CD14-positive monocyte (primary cell): Measurements from ENCODE around the gene OLFML3. TPM values are rescaled to one million over a fixed set of nuclear protein-coding genes. Genes with fewer than 3 reads are reported as not detected.

ENCODE experiments used
- DNase-seq, 3 donors: peaks; one replicate each; pipeline ENCODE4 v3.0.0-alpha.2; 2011 to 2022
- H2AFZ ChIP-seq: 2 replicates; pipeline ENCODE4 v1.6.0; 2012; ENCODE audit warnings: mild to moderate bottlenecking, low read depth, low read length, inconsistent platforms; ENCODE audit not compliant: insufficient read depth, poor library complexity, severe bottlenecking
- H3K27ac ChIP-seq, 2 donors: 1 replicate in 1 of 2; 2 replicates in 1 of 2; pipeline ENCODE4 v1.5.1; 2012 to 2013; ENCODE audit warnings: low read length in 2 of 2, control low read depth in 1 of 2, inconsistent platforms in 1 of 2, low read depth in 1 of 2, mild to moderate bottlenecking in 1 of 2
- H3K27me3 ChIP-seq, 2 donors: one replicate each; pipeline versions ENCODE4 v1.6.0 to v1.6.1; 2011 to 2013; ENCODE audit warnings: low read length in 2 of 2; ENCODE audit not compliant: control insufficient read depth in 2 of 2, insufficient read depth in 2 of 2
- H3K36me3 ChIP-seq, 2 donors: replicated peaks in 1 of 2; 1 replicate in 1 of 2; 2 replicates in 1 of 2; pipeline versions ENCODE4 v1.5.1 to v1.6.1; 2012 to 2013; ENCODE audit warnings: low read length in 2 of 2, control low read depth in 1 of 2, inconsistent platforms in 1 of 2, mild to moderate bottlenecking in 1 of 2; ENCODE audit not compliant: insufficient read depth in 2 of 2, control insufficient read depth in 1 of 2
- H3K4me1 ChIP-seq, 2 donors: 1 replicate in 1 of 2; 2 replicates in 1 of 2; pipeline versions ENCODE4 v1.5.1 to v1.6.1; 2012 to 2013; ENCODE audit warnings: low read length in 2 of 2, control low read depth in 1 of 2, inconsistent platforms in 1 of 2, mild to moderate bottlenecking in 1 of 2, moderate library complexity in 1 of 2; ENCODE audit not compliant: insufficient read depth in 2 of 2, control insufficient read depth in 1 of 2
- H3K4me2 ChIP-seq: replicated peaks from 2 replicates; pipeline ENCODE3; 2012; ENCODE audit warnings: low read length, moderate library complexity, mild to moderate bottlenecking; ENCODE audit not compliant: poor library complexity, severe bottlenecking; ENCODE audit errors: extremely low read depth
- H3K4me3 ChIP-seq, 3 experiments: fragments of 200-600 bp in 1 of 3; sonication (generic) in 1 of 3; replicated peaks in 1 of 3; 1 replicate in 2 of 3; 2 replicates in 1 of 3; pipeline ENCODE4 v1.5.1; 2011 to 2013; ENCODE audit warnings: low read length in 3 of 3, mild to moderate bottlenecking in 3 of 3, control low read depth in 2 of 3, low read depth in 2 of 3, inconsistent platforms in 1 of 3, moderate library complexity in 1 of 3
- H3K79me2 ChIP-seq: 2 replicates; pipeline ENCODE4 v1.6.0; 2012; ENCODE audit warnings: mild to moderate bottlenecking, control low read depth, inconsistent platforms, low read length, moderate library complexity; ENCODE audit not compliant: insufficient read depth
- H3K9ac ChIP-seq: 2 replicates; pipeline ENCODE4 v1.6.0; 2017; ENCODE audit warnings: low read length, mild to moderate bottlenecking; ENCODE audit not compliant: insufficient read depth, poor library complexity, severe bottlenecking
- H3K9me3 ChIP-seq, 2 donors: replicated peaks in 1 of 2; 1 replicate in 1 of 2; 2 replicates in 1 of 2; pipeline versions ENCODE4 v1.5.1 to v1.6.1; 2012 to 2013; ENCODE audit warnings: low read length in 2 of 2, control low read depth in 1 of 2; ENCODE audit not compliant: control insufficient read depth in 1 of 2, insufficient read depth in 1 of 2
- H4K20me1 ChIP-seq: 2 replicates; pipeline ENCODE4 v1.6.0; 2012; ENCODE audit warnings: mild to moderate bottlenecking, low read length, control low read depth, moderate library complexity; ENCODE audit not compliant: insufficient read depth
- H3K27ac Mint-ChIP-seq, 7 donors: one replicate each; pipeline ENCODE4 v1.8.0; 2020; ENCODE audit warnings: mild to moderate bottlenecking in 7 of 7, mixed read lengths in 7 of 7, moderate library complexity in 6 of 7, inconsistent platforms in 2 of 7
- H3K27me3 Mint-ChIP-seq, 3 donors: one replicate each; pipeline ENCODE4 v1.8.0; 2021 to 2022; ENCODE audit warnings: low read depth in 3 of 3, mild to moderate bottlenecking in 3 of 3, mixed read lengths in 3 of 3, moderate library complexity in 3 of 3, inconsistent platforms in 1 of 3
- H3K36me3 Mint-ChIP-seq, 2 donors: one replicate each; pipeline ENCODE4 v1.8.0; 2020; ENCODE audit warnings: mixed read lengths in 2 of 2, inconsistent platforms in 1 of 2, mild to moderate bottlenecking in 1 of 2
- H3K4me1 Mint-ChIP-seq: one replicate; pipeline ENCODE4 v1.8.0; 2020; ENCODE audit warnings: mild to moderate bottlenecking, mixed read lengths
- H3K4me3 Mint-ChIP-seq, 2 donors: one replicate each; pipeline ENCODE4 v1.8.0; 2020; ENCODE audit warnings: mild to moderate bottlenecking in 2 of 2, mixed read lengths in 2 of 2, moderate library complexity in 1 of 2
- H3K9me3 Mint-ChIP-seq, 7 donors: one replicate each; pipeline ENCODE4 v1.8.0; 2020 to 2022; ENCODE audit warnings: mixed read lengths in 7 of 7, mild to moderate bottlenecking in 6 of 7, moderate library complexity in 6 of 7, inconsistent platforms in 2 of 7
- WGBS: methylation state at CpG from one replicate; pipeline ENCODE4 v1.1.5; 2013; ENCODE audit warnings: missing lambda C conversion rate; ENCODE audit not compliant: insufficient coverage; 5-methylcytosine and 5-hydroxymethylcytosine counted together
- intact Hi-C, 2 donors: fragments of 100-400 bp; cut with micrococcal nuclease; formaldehyde crosslinking; loops; one replicate each; pipeline versions ENCODE4 v1.15.0 to v1.15.1; 2023
- polyA plus RNA-seq, 3 donors: library from polyadenylated mRNA; depleted of rRNA in 1 of 3; unstranded in 2 of 3; stranded (reverse) in 1 of 3; fragments of 300-500 nt in 2 of 3; fragments of >200 nt in 1 of 3; fragmentation: Illumina TruSeq in 2 of 3; gene quantifications; 1 replicate in 2 of 3; 2 replicates in 1 of 3; pipeline ENCODE4 v1.2.3, GENCODE V29; 2012 to 2021
- TF ChIP-seq, protein P1 (sequence below): fragments of 200-600 bp; IDR thresholded peaks from one replicate; pipeline ENCODE4 v1.8.0; 2022; ENCODE audit warnings: antibody characterized with exemption, mild to moderate bottlenecking

The OLFML3 gene
- polyA plus RNA-seq, 3 donors: 0.08 to 0.37 (median 0.28) TPM

DNA sequence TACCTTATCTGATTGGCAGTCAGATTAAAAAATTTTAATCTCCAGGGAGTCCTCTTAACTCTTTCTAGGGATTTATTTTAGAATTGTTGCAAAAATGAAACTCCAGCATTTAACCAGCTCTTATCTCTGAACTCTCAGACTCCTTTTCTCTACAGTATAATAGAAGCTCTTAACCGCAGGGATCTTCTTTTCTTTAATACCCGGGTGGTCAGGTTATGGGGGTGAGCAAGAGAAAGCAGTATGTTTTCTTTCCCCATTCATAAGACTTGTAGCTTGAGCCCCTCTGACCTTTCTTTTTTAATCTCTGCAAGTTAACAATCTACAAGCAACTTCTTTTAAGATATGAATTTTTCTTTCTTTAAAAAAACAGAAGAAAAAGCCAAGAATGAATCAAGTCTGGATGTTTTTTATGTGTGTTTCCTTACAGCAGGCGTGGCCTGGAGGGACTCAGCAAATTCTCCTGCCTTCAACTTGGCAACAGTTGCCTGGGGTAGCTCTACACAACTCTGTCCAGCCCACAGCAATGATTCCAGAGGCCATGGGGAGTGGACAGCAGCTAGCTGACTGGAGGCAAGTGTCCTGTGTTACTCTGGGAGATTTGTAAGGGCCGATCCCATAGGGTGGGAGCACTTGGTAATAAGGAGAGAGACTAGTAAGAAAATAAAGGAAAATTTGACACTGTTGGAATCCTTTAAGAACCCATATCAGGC lies 13.4 kb upstream of the OLFML3 start:
- Histone ChIP-seq H3K9ac (no peak overlapping the region), H3K27me3 (no peaks in the 10 kb centered on the region), H3K9me3 (no peaks in the 10 kb centered on the region), H3K4me1 (no peaks in the 10 kb centered on the region), H3K4me3 (no peak overlapping the region), H2AFZ (no peak overlapping the region), H3K4me2 (no peak overlapping the region), H4K20me1 (peaks cover 32% of the 10 kb centered on the region), H3K27ac (peak overlapping the region in 1 of 2 donors; percentile 47), H3K79me2 (peaks cover 22% of the 10 kb centered on the region), H3K36me3 (peaks cover 96 to 99% of the 10 kb centered on the region in 2 donors)
- no peaks in the 10 kb centered on the region for H3K27me3 Mint-ChIP-seq
- intact Hi-C loops: no loop called here
- no peak overlapping the region for H3K4me3 Mint-ChIP-seq
- H3K9me3 Mint-ChIP-seq: no peaks in the 10 kb centered on the region
- DNase-seq: no peak
- H3K27ac Mint-ChIP-seq: peak overlapping the region in 2 of 7 donors; percentile 40 to 69
- no peaks in the 10 kb centered on the region for H3K4me1 Mint-ChIP-seq
- H3K36me3 Mint-ChIP-seq: peaks cover 87 to 91% of the 10 kb centered on the region in 2 donors
- TF ChIP-seq, protein P1, sequence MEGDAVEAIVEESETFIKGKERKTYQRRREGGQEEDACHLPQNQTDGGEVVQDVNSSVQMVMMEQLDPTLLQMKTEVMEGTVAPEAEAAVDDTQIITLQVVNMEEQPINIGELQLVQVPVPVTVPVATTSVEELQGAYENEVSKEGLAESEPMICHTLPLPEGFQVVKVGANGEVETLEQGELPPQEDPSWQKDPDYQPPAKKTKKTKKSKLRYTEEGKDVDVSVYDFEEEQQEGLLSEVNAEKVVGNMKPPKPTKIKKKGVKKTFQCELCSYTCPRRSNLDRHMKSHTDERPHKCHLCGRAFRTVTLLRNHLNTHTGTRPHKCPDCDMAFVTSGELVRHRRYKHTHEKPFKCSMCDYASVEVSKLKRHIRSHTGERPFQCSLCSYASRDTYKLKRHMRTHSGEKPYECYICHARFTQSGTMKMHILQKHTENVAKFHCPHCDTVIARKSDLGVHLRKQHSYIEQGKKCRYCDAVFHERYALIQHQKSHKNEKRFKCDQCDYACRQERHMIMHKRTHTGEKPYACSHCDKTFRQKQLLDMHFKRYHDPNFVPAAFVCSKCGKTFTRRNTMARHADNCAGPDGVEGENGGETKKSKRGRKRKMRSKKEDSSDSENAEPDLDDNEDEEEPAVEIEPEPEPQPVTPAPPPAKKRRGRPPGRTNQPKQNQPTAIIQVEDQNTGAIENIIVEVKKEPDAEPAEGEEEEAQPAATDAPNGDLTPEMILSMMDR: no peak
- 100% methylated on average over 2 of the region's 4 CpGs for WGBS

DNA sequence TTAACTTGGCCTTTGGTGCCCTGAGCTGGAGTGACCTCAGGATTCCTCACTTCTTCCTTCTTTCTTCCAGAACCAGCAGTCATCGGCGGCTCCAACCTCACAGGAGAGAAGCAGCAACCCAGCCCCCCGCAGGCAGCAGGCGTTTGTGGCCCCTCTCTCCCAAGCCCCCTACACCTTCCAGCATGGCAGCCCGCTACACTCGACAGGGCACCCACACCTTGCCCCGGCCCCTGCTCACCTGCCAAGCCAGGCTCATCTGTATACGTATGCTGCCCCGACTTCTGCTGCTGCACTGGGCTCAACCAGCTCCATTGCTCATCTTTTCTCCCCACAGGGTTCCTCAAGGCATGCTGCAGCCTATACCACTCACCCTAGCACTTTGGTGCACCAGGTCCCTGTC lies 6.3 kb upstream of the OLFML3 start:
- Mint-ChIP-seq H3K4me1 (peaks cover 40% of the 10 kb centered on the region), H3K36me3 (peaks cover 65 to 72% of the 10 kb centered on the region in 2 donors), H3K9me3 (no peaks in the 10 kb centered on the region), H3K27ac (peak overlapping the region in 4 of 7 donors; percentile 22 to 87 (median 65)), H3K27me3 (peaks cover 0 to 3% (median 0%) of the 10 kb centered on the region in 3 donors), H3K4me3 (no peak overlapping the region)
- Histone ChIP-seq H3K27ac (peak overlapping the region in 1 of 2 donors; percentile 23), H3K4me3 (no peak overlapping the region), H3K9ac (no peak overlapping the region), H3K4me1 (peaks cover 28 to 38% of the 10 kb centered on the region in 2 donors), H4K20me1 (peaks cover 27% of the 10 kb centered on the region), H2AFZ (no peak overlapping the region), H3K36me3 (peaks cover 63 to 71% of the 10 kb centered on the region in 2 donors), H3K27me3 (no peaks in the 10 kb centered on the region), H3K4me2 (no peak overlapping the region), H3K79me2 (peaks cover 10% of the 10 kb centered on the region), H3K9me3 (no peaks in the 10 kb centered on the region)
- DNase-seq: no peak
- intact Hi-C loops: no loop called here
- TF ChIP-seq, protein P1: no peak
- 87% methylated on average over 9 of the region's 9 CpGs for WGBS
